ENCODE results near the gene LCNL1.

LCNL1 gene

GRCh38 chr9:136947028-136947891 is 35.5 kb upstream of the LCNL1 start:
- no peak for DNase-seq (ENCODE audit: low read depth)

GRCh38 chr9:136947955-136948510 is 34.8 kb upstream of the LCNL1 start:
- no peak for DNase-seq (ENCODE audit: low read depth)

- DNase-seq (ENCODE audit: low read depth), result no peak
Measured at GRCh38 chr9:136949239-136949816, 33.5 kb upstream of the LCNL1 start.

- peak; percentile 92 for DNase-seq (ENCODE audit: low read depth)
Measured at GRCh38 chr9:136949817-136950655, 32.8 kb upstream of the LCNL1 start.

GRCh38 chr9:136950656-136951276 is 32.0 kb upstream of the LCNL1 start:
- no peak for DNase-seq (ENCODE audit: low read depth)

- no peak for DNase-seq (ENCODE audit: low read depth)
Measured at GRCh38 chr9:136951541-136952320, 31.1 kb upstream of the LCNL1 start, which contains the start of gene LCN12. TSS of gene LCN12 (plus strand) at chr9:136952273. CDS start at chr9:136952328, 55 bp downstream.

- no peak for DNase-seq (ENCODE audit: low read depth)
Measured at GRCh38 chr9:136952321-136952850, 30.4 kb upstream of the LCNL1 start.

GRCh38 chr9:136952876-136953770 is 29.7 kb upstream of the LCNL1 start:
- no peak for DNase-seq (ENCODE audit: low read depth)

- DNase-seq (ENCODE audit: low read depth), result no peak
Measured at GRCh38 chr9:136953771-136954269, 29.0 kb upstream of the LCNL1 start.

- no peak for DNase-seq (ENCODE audit: low read depth)
Measured at GRCh38 chr9:136954270-136955083, 28.3 kb upstream of the LCNL1 start.

- DNase-seq (ENCODE audit: low read depth), result no peak
Measured at GRCh38 chr9:136955202-136955942, 27.4 kb upstream of the LCNL1 start.

GRCh38 chr9:136955943-136956335 is 26.9 kb upstream of the LCNL1 start:
- DNase-seq (ENCODE audit: low read depth), result no peak

- DNase-seq (ENCODE audit: low read depth), result no peak
Measured at GRCh38 chr9:136956604-136957003, 26.2 kb upstream of the LCNL1 start.

- no peak for DNase-seq (ENCODE audit: low read depth)
Measured at GRCh38 chr9:136957461-136957860, 25.3 kb upstream of the LCNL1 start.

GRCh38 chr9:136957901-136958300 is 24.9 kb upstream of the LCNL1 start:
- DNase-seq (ENCODE audit: low read depth), result no peak

- no peak for DNase-seq (ENCODE audit: low read depth)
Measured at GRCh38 chr9:136958473-136958872, 24.3 kb upstream of the LCNL1 start.

GRCh38 chr9:136958898-136959850 is 23.6 kb upstream of the LCNL1 start:
- DNase-seq (ENCODE audit: low read depth), result no peak
